WTC11 (cell line): ENCODE measurements around the gene PRAMEF33. TPM values are rescaled to one million over a fixed set of nuclear protein-coding genes. Genes with fewer than 3 reads are reported as not detected.
"Not testable (repeated sequence)": the region's sequence is repeated elsewhere in the genome, so short reads cannot be mapped to it uniquely, and the experiment has no call there.

Experiments
- ATAC-seq: fragments of 200-7000 bp; cut with Tn5 transposase; 2 replicates; pipeline ENCODE4 v1.10.0; 2021; ENCODE audit warnings: mild to moderate bottlenecking, moderate library complexity
- CTCF ChIA-PET: fragments of 300-600 bp; sonication (Branson Sonifier 250); formaldehyde crosslinking; loops from one replicate; lab custom pipeline; 2021; ENCODE audit warnings: antibody characterized with exemption; lab: Charles Lee
- POLR2A ChIA-PET: fragments of 350-600 bp; sonication (Branson Sonifier 250); formaldehyde crosslinking; loops from one replicate; lab custom pipeline; 2021; ENCODE audit warnings: antibody characterized with exemption; lab: Charles Lee
- DNase-seq: peaks from one replicate; pipeline ENCODE4 v3.0.0; 2021; ENCODE audit warnings: low spot score
- H3K27ac Mint-ChIP-seq: 2 replicates; pipeline ENCODE4 v1.8.0; 2021; ENCODE audit warnings: mixed read lengths
- H3K27me3 Mint-ChIP-seq: 2 replicates; pipeline ENCODE4 v1.8.0; 2021; ENCODE audit warnings: low read depth, mild to moderate bottlenecking, moderate library complexity, mixed read lengths
- H3K36me3 Mint-ChIP-seq: 2 replicates; pipeline ENCODE4 v1.8.0; 2021; ENCODE audit warnings: mixed read lengths
- H3K4me1 Mint-ChIP-seq: 2 replicates; pipeline ENCODE4 v1.8.0; 2022; ENCODE audit warnings: mixed read lengths
- H3K4me3 Mint-ChIP-seq: 2 replicates; pipeline ENCODE4 v1.8.0; 2021; ENCODE audit warnings: mild to moderate bottlenecking, moderate library complexity, mixed read lengths
- H3K9me3 Mint-ChIP-seq: 2 replicates; pipeline ENCODE4 v1.8.0; 2021; ENCODE audit warnings: mixed read lengths
- total RNA-seq: library from RNA; stranded (reverse); gene quantifications from 3 replicates; pipeline ENCODE4 v1.2.3, GENCODE V29; 2021

The PRAMEF33 gene
- total RNA-seq, 1 experiment from 2014 or later: not detected

DNA sequence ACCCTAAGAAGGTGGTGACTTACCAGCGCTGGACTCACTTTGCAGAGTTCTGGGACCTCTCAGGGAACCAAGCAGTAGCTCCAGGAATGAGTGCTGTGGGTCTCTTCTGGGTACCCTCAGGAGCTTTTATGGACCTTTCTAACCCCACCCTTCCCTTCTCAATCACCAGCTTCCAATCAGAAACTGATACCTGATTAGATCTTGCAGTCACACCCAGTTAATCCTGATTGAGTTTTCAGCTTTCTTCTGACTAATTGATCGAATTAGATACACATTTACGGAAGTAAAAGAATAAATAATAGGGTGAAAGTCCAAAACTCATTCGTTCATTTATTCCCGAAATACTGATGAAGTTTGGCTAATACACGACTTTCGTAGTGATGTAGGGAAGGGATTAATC, 43.7 kb downstream of the PRAMEF33 start, which contains the start of gene PRAMEF14:
TSS of gene PRAMEF14 (minus strand) at position 101 of the 400 bp plus-strand sequence. CDS start 1,820 bp downstream, outside the sequence.
- H3K27me3 Mint-ChIP-seq, ATAC-seq, POLR2A ChIA-PET, DNase-seq, H3K36me3 Mint-ChIP-seq, CTCF ChIA-PET, H3K27ac Mint-ChIP-seq, H3K4me1 Mint-ChIP-seq, H3K9me3 Mint-ChIP-seq, H3K4me3 Mint-ChIP-seq: not testable (repeated sequence)

GRCh38 chr1:13353476-13353875, 50.1 kb downstream of the PRAMEF33 start:
- H3K4me3 Mint-ChIP-seq, POLR2A ChIA-PET: not testable (repeated sequence)

GRCh38 chr1:13354475-13354874, 51.1 kb downstream of the PRAMEF33 start:
- H3K27ac Mint-ChIP-seq, H3K4me3 Mint-ChIP-seq, H3K36me3 Mint-ChIP-seq, H3K4me1 Mint-ChIP-seq, CTCF ChIA-PET, DNase-seq, H3K9me3 Mint-ChIP-seq, POLR2A ChIA-PET, ATAC-seq, H3K27me3 Mint-ChIP-seq: not testable (repeated sequence)

More at GRCh38 chr1:13353476-13353875, 50.1 kb downstream of the PRAMEF33 start:
- CTCF ChIA-PET, H3K36me3 Mint-ChIP-seq, H3K27ac Mint-ChIP-seq, H3K4me1 Mint-ChIP-seq, H3K9me3 Mint-ChIP-seq, DNase-seq, H3K27me3 Mint-ChIP-seq, ATAC-seq: not testable (repeated sequence)

DNA sequence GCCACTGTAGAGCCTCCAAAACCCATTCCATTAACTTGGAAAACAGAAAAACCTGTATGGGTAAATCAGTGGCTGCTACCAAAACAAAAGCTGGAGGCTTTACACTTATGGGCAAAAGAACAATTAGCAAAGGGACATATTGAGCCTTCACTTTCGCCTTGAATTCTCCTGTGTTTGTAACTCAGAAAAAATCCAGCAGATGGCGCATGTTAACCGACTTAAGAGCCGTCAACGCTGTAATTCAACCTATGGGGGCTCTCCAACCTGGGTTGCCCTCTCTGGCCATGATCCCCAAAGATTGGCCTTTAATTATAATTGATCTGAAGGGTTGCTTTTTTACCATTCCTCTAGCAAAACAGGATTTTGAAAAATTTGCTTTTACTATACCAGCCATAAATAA, 53.4 kb downstream of the PRAMEF33 start:
- DNase-seq, POLR2A ChIA-PET, ATAC-seq, CTCF ChIA-PET, H3K27me3 Mint-ChIP-seq, H3K36me3 Mint-ChIP-seq, H3K4me3 Mint-ChIP-seq, H3K4me1 Mint-ChIP-seq, H3K27ac Mint-ChIP-seq: not testable (repeated sequence)
- H3K9me3 Mint-ChIP-seq: peaks cover 12% of the 10 kb centered on the region; the same call in 1 of the 2 replicates

Other genes starting within 250 kb of the PRAMEF33 start
- not detected in 3 replicates for gene PRAMEF27, start 247.0 kb upstream of the PRAMEF33 start, total RNA-seq
- not detected in 3 replicates for gene HNRNPCL3, start 242.8 kb upstream of the PRAMEF33 start, total RNA-seq
- gene PRAMEF25, start 232.8 kb upstream of the PRAMEF33 start, total RNA-seq: not detected in 3 replicates
- gene HNRNPCL2, start 186.7 kb upstream of the PRAMEF33 start, total RNA-seq: not detected in 3 replicates
- not detected in 3 replicates for gene PRAMEF26, start 147.5 kb upstream of the PRAMEF33 start, total RNA-seq
- gene HNRNPCL4, start 137.9 kb upstream of the PRAMEF33 start, total RNA-seq: not detected in 3 replicates
- not detected in 3 replicates for gene PRAMEF9, start 131.7 kb upstream of the PRAMEF33 start, total RNA-seq
- not detected in 3 replicates for gene PRAMEF13, start 102.1 kb upstream of the PRAMEF33 start, total RNA-seq
- gene PRAMEF18, start 77.4 kb upstream of the PRAMEF33 start, total RNA-seq: not detected in 3 replicates
- gene PRAMEF5, start 49.3 kb upstream of the PRAMEF33 start, total RNA-seq: not detected in 3 replicates
- not detected in 3 replicates for gene PRAMEF8, start 18.4 kb upstream of the PRAMEF33 start, total RNA-seq
- gene PRAMEF15, start 12.0 kb downstream of the PRAMEF33 start, total RNA-seq: not detected in 3 replicates
- gene PRAMEF14, start 43.6 kb downstream of the PRAMEF33 start, total RNA-seq: not detected in 3 replicates
- not detected in 3 replicates for gene PRAMEF19, start 68.4 kb downstream of the PRAMEF33 start, total RNA-seq
- not detected in 3 replicates for gene PRAMEF17, start 86.1 kb downstream of the PRAMEF33 start, total RNA-seq
- not detected in 3 replicates for gene PRAMEF20, start 106.9 kb downstream of the PRAMEF33 start, total RNA-seq
- gene LRRC38, start 210.5 kb downstream of the PRAMEF33 start, total RNA-seq: 0.15 to 0.25 TPM (median 0.16 TPM) in 3 replicates